CD4-positive, alpha-beta T cell treated with Interleukin-21 for 1 hour (primary cell): Measurements from ENCODE around the gene OPCML.

ENCODE experiments used
- DNase-seq: peaks from one replicate; pipeline ENCODE4 v3.0.0-alpha.2; 2020

The OPCML gene

GRCh38 chr11:132865623-132866022 lies 666.7 kb downstream of the OPCML start:
- no peak for DNase-seq

GRCh38 chr11:132864811-132865576 lies 667.3 kb downstream of the OPCML start:
- DNase-seq, result no peak

- DNase-seq, result no peak
These were observed 669.4 kb downstream of the OPCML start for GRCh38 chr11:132862933-132863332.

- no peak for DNase-seq
These were observed 670.2 kb downstream of the OPCML start for GRCh38 chr11:132862137-132862536.

DNA sequence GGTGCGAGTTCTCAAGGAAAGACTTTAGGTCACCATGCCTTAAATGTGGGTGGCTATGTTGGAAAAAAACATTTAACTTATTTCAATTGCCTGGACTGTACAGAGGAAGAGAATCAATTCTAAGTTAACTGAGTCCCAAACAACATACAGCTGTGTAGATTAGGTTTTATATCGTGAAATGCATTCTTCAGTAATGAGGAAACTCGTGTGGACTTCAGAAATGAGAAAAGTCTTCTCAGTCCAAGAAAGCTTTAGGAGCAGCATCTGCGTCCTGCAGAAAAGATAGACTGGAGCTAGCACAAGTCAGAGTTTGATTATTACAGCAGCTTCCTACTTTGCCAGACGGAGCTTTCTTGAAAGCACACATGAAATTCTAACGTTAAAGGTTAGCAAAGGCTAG lies 673.0 kb downstream of the OPCML start:
- no peak for DNase-seq

- no peak for DNase-seq
These were observed 674.1 kb downstream of the OPCML start for GRCh38 chr11:132858223-132858622.

GRCh38 chr11:132856032-132856431 lies 676.3 kb downstream of the OPCML start:
- DNase-seq, result no peak

DNA sequence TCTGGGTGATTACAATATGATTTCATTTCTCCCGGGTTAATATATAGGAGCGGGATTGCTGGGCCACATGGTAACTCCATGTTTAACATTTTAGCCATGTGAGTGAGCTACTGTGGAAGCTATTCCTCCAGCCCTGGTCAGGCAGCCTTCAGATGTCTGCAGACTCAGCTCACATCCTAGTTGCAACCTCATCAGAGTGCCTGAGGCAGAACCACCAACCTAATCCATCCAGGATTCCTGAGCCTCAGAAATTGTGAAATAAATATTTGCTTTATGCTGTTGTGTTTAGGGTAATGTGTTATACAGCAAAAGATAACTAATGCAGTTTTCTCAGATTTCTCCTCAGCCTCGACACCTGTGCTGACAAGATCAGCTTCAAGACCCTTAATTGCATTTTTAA lies 676.8 kb downstream of the OPCML start:
- DNase-seq, result no peak

DNA sequence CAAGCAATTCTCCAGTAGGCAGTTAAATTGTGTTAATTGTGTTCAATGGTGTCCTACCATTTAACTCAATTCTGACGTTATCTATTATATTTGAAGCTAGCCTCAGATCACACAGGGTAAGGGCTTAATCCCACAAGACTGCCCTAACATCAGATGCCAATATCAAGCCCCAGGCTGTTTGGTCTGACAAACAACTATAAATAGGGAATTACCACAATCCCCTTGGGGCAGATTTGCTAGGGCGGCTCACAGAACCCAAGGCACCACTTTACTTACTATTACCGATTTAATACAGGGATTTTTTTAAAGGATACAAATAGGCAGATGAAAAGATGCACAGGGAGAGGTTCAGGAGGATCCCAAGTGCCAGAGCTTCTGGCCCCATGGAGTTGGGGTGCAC lies 678.4 kb downstream of the OPCML start:
- no peak for DNase-seq

DNA sequence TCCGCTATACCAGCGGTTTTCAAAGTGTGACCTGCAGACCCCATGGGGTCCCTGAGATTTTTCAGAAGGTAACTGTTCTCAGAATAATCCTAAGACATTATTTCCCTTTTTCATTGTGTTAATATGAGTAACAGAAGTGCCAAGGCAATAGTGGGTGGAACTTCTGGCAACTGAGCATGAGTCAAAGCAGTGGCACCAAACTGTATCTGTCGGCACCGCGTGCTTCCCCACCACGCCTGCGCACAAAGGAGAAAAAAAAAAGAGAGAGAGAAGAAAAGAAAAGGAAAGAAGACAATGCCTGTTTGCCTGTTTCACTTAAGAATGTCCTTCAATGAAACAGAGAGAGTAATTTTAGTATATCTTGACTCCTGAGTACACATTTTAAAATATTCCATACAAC lies 679.9 kb downstream of the OPCML start:
- no peak for DNase-seq

DNA sequence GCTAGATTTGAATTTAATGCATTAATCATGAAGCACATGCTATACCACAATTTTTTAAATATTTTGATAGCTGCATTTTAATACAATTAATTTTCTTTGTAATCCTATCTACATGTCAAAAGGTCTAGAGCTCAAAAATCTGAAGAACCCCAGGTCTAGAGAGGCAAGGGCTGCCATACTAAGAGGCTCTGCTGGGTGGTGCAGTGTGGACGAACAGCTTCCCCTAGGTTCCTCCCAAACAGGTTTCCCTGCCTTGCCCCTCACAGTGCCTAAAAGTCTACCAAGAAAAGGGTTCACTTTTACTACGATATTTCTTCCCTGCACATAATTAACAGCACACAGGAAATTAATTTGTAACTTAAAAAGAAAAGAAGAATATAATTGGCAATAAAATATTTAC lies 681.1 kb downstream of the OPCML start:
- DNase-seq, result no peak

DNA sequence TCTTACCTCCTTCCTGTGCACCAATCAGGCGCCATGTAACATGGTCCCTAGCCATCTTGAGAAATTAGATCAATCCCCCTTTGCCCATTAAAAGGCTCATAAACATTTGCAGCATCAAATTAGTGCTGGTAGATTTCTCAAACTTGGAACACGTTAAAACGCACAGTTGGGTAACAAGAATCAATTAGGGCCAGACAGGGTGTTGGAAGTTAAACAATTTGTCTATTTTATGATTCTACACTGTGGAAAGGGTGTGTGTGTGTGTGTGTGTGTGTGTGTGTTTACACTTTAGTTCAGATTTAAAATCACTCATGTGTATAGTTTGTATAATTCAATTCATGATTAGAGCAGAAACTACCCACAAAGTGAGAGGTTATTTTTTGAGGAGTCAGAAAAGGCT lies 682.0 kb downstream of the OPCML start:
- no peak for DNase-seq

- no peak for DNase-seq
These were observed 684.0 kb downstream of the OPCML start for GRCh38 chr11:132848336-132848735.

DNA sequence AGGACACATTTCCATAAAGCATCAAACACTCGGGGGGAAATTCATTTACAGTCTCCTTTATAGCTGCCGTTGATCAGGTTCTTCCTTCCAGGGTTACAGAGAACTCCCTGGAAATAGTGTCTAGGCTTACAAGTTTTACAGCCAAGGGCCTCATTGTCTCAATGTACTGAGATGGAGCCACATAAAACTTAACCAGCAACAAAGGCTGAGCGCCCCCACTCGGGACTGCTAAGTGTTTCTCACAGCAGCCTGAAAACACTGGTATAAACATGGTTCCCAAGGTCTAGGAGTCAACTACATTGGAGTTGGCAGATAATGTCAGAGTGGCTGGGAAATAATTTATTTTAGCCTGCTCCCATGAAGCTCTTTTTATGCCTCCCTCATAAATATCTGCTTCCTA lies 686.2 kb downstream of the OPCML start:
- DNase-seq, result no peak

DNA sequence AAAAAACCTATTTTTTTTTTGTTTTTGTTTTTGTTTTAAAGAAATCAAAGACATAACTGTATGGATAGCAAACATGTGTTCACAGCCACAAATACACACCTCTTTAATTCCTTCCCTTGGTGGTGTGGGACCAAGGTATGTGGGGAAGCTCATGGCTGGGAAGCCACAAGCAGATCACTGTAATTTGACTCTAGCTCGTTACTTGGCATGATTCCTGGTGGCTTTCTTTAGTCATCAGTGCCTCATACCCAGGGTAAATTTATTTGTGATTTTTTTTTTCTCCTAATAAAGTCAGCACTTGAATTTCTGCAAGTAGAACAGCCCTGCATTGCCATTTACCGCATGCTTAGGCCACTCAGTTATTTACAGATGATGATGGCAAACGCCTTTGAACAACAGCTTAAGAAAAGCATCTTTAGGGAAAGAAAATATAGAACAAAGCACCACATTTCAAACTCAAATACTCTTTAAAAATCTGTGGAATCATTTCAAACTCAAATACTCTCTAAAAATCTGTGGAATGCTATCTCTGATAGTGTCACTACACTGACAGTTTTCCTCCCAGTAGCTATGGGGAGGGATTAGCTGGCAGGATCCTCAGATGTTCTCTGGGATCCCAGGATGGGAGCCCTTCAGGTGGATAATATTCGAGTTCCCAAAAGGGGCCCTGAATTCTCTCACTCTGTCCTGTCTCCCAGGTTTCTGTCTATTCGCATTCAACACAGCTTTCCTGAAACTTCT lies 687.2 kb downstream of the OPCML start:
- no peak for DNase-seq

DNA sequence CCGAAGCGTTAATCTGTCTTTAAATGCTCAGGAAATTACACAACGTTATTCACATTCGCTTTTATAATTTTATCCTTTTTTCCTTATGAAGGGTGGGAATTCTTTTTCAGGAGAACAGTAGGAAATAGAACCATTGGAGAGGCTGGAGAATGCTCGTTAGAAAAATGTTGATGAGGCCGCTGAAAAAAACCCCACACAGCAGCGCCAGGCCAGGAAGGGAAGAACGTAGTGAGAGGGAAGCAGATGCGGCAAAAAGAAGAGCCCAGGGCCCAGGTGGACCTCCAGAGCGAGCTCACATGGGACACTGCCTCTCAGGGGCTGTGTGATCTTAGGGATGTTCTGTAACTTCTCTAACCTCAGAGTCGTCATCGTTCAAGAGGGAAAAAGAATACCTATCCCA lies 691.6 kb downstream of the OPCML start:
- no peak for DNase-seq

GRCh38 chr11:132840191-132840590 lies 692.1 kb downstream of the OPCML start:
- no peak for DNase-seq

DNA sequence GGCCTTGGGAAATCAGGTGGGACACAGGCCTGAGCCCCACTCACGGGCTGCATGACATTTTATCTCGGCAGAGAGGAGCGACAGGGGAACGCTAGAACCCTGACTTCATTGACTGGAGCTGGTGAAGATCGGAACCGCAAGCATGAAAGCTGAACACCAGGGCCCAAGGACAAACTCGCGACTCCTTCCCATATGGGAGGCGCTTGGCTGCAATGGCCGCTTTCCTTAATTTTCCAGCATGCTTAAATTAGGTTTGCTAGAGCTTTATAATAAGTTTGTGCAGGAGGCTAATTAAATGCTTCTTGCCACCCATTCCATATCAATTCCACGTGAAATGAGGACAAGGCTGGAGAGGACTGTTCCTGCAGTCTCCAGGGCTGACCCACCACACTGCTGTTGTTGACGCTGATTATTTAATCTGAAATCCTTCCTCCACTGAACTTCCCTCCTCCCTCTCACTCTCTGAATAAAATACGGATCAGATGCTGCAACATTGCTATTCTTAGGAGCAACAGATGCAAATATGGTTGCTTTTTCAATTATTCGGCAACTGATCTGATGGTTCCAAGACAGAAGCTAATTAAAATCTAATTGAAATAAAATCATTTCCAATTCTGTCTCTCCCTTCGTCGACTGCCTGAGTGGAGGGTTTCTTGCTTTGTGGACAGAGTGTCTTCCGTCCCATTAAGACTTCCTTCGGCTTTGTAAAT lies 692.9 kb downstream of the OPCML start:
- no peak for DNase-seq

GRCh38 chr11:132838627-132839026 lies 693.7 kb downstream of the OPCML start:
- DNase-seq, result no peak

DNA sequence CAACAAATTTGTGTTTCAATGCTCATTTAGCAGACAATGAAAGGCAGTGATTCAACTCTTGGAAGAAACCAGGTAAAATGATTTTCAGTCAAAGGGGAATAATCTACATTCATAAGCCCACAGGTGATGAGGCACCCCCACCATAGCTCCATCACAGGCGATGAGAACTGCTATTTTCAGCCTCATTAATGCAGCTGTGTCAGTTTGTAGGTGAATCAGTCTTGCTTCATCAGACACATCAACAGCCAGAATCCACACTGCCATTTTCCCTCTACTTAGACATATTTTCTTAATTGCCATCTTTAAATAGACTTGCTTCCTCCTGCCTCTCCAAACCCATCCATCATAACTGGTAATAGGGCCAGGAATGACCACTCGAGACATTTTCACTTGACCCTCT lies 701.0 kb downstream of the OPCML start:
- no peak for DNase-seq

- no peak for DNase-seq
These were observed 707.7 kb downstream of the OPCML start for GRCh38 chr11:132824642-132825041.

- DNase-seq, result no peak
These were observed 710.0 kb downstream of the OPCML start for GRCh38 chr11:132822276-132822675.

DNA sequence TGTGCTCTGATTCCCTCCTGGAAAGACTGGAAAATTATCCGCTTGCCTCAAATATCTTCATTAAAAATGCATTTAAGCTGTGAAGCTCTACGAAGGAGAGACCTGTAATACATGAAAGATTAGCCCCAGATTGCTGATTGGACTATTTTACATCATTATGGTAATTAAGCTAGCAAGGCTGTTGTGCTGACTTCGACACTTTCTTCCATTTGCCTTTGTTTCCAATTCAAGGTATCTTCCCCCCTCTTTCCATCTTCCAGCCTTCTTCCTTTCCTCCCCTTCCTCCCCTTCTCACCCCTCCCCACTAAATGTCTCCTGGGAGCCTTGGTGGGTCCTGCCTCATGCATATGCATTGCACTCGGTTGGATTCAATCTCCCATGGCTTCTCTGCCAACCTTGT lies 710.8 kb downstream of the OPCML start:
- no peak for DNase-seq

DNA sequence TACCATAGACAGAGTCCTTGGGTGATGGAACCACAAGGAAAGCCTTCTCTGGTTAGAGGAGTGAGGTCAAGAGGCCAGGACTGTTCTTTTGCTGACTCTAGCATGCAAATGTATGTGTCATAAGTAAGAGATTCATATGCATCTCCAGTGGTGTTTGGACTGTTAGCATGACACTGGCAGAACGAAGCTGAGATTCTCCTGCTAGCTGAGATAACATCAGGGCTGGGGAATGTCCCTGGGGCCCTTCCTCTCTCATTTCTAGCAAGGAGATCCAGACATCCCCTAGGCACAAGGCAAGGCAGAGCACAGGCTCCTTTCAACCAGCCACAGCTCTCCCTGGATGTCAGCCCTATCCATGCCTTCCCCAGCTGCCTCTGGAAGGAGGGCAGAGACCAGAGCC lies 711.3 kb downstream of the OPCML start:
- no peak for DNase-seq
